ENCODE measurements around the gene ATG7. TPM values are rescaled to one million over a fixed set of nuclear protein-coding genes. Genes with fewer than 3 reads are reported as not detected.

ATG7 gene
- total and polyA plus RNA-seq, 10 of the 15 experiments (the other 5 are each of a cell fraction or from before 2014, with no cell fraction given), result 13.5 to 49.5 (median 26.4) TPM

- no peak for TF ChIP-seq ATF2 (IDR thresholded peaks at IDR 0.05; ENCODE audit: low read length)
- no peak for TF ChIP-seq JUND (IDR thresholded peaks at IDR 0.05; ENCODE audit: low read depth, low read length)
- TF ChIP-seq SPI1 (IDR thresholded peaks at IDR 0.05; ENCODE audit: borderline replicate concordance, insufficient read depth, low read depth, low read length), result no peak
- TF ChIP-seq TAF1 (IDR thresholded peaks at IDR 0.05; ENCODE audit: borderline replicate concordance, low read depth, low read length), result no peak
Observed at GRCh38 chr3:11240496-11240895, 31.7 kb upstream of the ATG7 start (continued).

- Histone ChIP-seq H2AFZ (ENCODE audit: control insufficient read depth, low read depth, low read length) (no peak overlapping the region), H3K36me3 (ENCODE audit: control insufficient read depth in 2 of 2, insufficient read depth in 2 of 2, low read length in 1 of 2) (no peaks in the 10 kb centered on the region), H3K9ac (ENCODE audit: control insufficient read depth, insufficient read depth, low read length) (no peak overlapping the region), H3K79me2 (ENCODE audit: control insufficient read depth, insufficient read depth, low read length) (no peaks in the 10 kb centered on the region), H4K20me1 (ENCODE audit: control insufficient read depth, insufficient read depth) (no peaks in the 10 kb centered on the region), H3K9me3 (replicated peaks; ENCODE audit: control insufficient read depth, insufficient read depth, low read length) (no peaks in the 10 kb centered on the region; the same call in 2 of the 3 replicates), H3K27me3 (replicated peaks in 1 of 2; ENCODE audit: control insufficient read depth in 2 of 2, insufficient read depth in 2 of 2, low read length in 1 of 2) (no peaks in the 10 kb centered on the region), H3K4me2 (ENCODE audit: control insufficient read depth, insufficient read depth) (no peak overlapping the region), H3K4me3 (no peak overlapping the region), H3K4me1 (ENCODE audit: control insufficient read depth, insufficient read depth, low read length) (no peaks in the 10 kb centered on the region), H3K27ac (ENCODE audit: control insufficient read depth, insufficient read depth) (no peak overlapping the region)
- in situ Hi-C loops (cut with MboI), result no loop called here
- 0% methylated on average over 1 of the region's 1 CpG for WGBS (ENCODE audit: insufficient coverage, insufficient replicate concordance, low lambda C conversion rate, missing lambda C conversion rate)
- BruUV-seq (replicated peaks), result no TSS peak
- ChIA-PET POLR2A (interaction anchor here (0.6 kb wide), 1 partner anchor 13 kb away, joined by 6 read pairs; no protein-coding TSS in a partner anchor), SMC1A (ENCODE audit: uncharacterized antibody, unreplicated experiment) (interaction anchor here (1.5 to 2.5 kb wide), 4 partner anchors 11 to 95 kb away, joined by 3 to 10 read pairs (median 4); no protein-coding TSS in a partner anchor), CTCF (interaction anchor here (1.2 to 3.1 kb wide), 3 partner anchors 90 to 407 kb away, joined by 3 to 12 read pairs (median 4); no protein-coding TSS in a partner anchor), RAD21 (ENCODE audit: unreplicated experiment) (interaction anchor here (3.2 kb wide), 1 partner anchor 91 kb away, joined by 12 read pairs; no protein-coding TSS in a partner anchor)
- DNase-seq (ENCODE audit: low read depth, low spot score) (no peak), ATAC-seq (no peak), FAIRE-seq (no peak)
- intact Hi-C loops (cut with micrococcal nuclease; ENCODE audit: unreplicated experiment), result no loop called here
- no peak for TF ChIP-seq CHD4 (IDR thresholded peaks at IDR 0.05)
- TF ChIP-seq SMAD1 (IDR thresholded peaks at IDR 0.05; ENCODE audit: low read depth, partially characterized antibody), result no peak
- TF ChIP-seq WRNIP1 (IDR thresholded peaks at IDR 0.05; ENCODE audit: borderline replicate concordance, low read depth, low read length), result no peak
- TF ChIP-seq CTCF (IDR thresholded peaks at IDR 0.05 in 2 of 3, conservative IDR thresholded peaks at IDR 0.05 in 1 of 3; ENCODE audit: control insufficient read depth in 2 of 3, extremely low read depth in 1 of 3, insufficient read depth in 1 of 3, low read depth in 3 of 3, low read length in 3 of 3), result no peak
- TF ChIP-seq SPI1 (IDR thresholded peaks at IDR 0.05; ENCODE audit: borderline replicate concordance, insufficient read depth, low read depth, low read length), result no peak
- TF ChIP-seq NRF1 (conservative IDR thresholded peaks at IDR 0.05; ENCODE audit: low read depth, low read length), result no peak
- TF ChIP-seq KLF5 (IDR thresholded peaks at IDR 0.05; ENCODE audit: partially characterized antibody), result no peak
- TF ChIP-seq KAT2A (conservative IDR thresholded peaks at IDR 0.05; ENCODE audit: control insufficient read depth, low read depth, low read length), result no peak
- no peak for TF ChIP-seq RUNX3 (IDR thresholded peaks at IDR 0.05; ENCODE audit: low read length)
- TF ChIP-seq CBX5 (IDR thresholded peaks at IDR 0.05; ENCODE audit: low read depth), result no peak
- no peak for TF ChIP-seq ATF7 (IDR thresholded peaks at IDR 0.05; ENCODE audit: low read depth)
- no peak for TF ChIP-seq MAX (IDR thresholded peaks at IDR 0.05; ENCODE audit: low read depth, low read length)
- TF ChIP-seq GATAD2B (conservative IDR thresholded peaks at IDR 0.05; ENCODE audit: low read depth), result no peak
- no peak for TF ChIP-seq JUNB (IDR thresholded peaks at IDR 0.05)
- no peak for TF ChIP-seq NKRF (conservative IDR thresholded peaks at IDR 0.05)
Observed at GRCh38 chr3:11244121-11244677, 28.0 kb upstream of the ATG7 start.
